ENCODE measurements around the gene PRAF2.

Gene PRAF2

GRCh38 chrX:49106930-49107329 is 33.1 kb upstream of the PRAF2 start:
- H3K27me3 ChIP-seq (ENCODE audit: low read length), result no peaks in the 10 kb centered on the region
- H4K20me1 ChIP-seq (ENCODE audit: low read depth, low read length), result no peaks in the 10 kb centered on the region
- H3F3A ChIP-seq (ENCODE audit: insufficient read depth), result no peaks in the 10 kb centered on the region
- no peaks in the 10 kb centered on the region for H3K9me3 ChIP-seq (ENCODE audit: insufficient read depth, low read length)
- H3K4me2 ChIP-seq (ENCODE audit: low read depth, low read length, poor library complexity, severe bottlenecking), result no peak overlapping the region
- no peaks in the 10 kb centered on the region for H3K79me2 ChIP-seq (ENCODE audit: insufficient read depth, low read length)
- H3K36me3 ChIP-seq (ENCODE audit: low read length), result no peaks in the 10 kb centered on the region
- TF ChIP-seq EZH2phosphoT487 (conservative IDR thresholded peaks at IDR 0.05; ENCODE audit: low read length), result no peak
- TF ChIP-seq, protein P1, sequence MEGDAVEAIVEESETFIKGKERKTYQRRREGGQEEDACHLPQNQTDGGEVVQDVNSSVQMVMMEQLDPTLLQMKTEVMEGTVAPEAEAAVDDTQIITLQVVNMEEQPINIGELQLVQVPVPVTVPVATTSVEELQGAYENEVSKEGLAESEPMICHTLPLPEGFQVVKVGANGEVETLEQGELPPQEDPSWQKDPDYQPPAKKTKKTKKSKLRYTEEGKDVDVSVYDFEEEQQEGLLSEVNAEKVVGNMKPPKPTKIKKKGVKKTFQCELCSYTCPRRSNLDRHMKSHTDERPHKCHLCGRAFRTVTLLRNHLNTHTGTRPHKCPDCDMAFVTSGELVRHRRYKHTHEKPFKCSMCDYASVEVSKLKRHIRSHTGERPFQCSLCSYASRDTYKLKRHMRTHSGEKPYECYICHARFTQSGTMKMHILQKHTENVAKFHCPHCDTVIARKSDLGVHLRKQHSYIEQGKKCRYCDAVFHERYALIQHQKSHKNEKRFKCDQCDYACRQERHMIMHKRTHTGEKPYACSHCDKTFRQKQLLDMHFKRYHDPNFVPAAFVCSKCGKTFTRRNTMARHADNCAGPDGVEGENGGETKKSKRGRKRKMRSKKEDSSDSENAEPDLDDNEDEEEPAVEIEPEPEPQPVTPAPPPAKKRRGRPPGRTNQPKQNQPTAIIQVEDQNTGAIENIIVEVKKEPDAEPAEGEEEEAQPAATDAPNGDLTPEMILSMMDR (IDR thresholded peaks at IDR 0.05; ENCODE audit: insufficient read depth, low read length, poor library complexity, severe bottlenecking), result no peak
- no peak overlapping the region for H2AFZ ChIP-seq (ENCODE audit: low read depth, low read length, severe bottlenecking)
- H3K9me2 ChIP-seq (replicated peaks; ENCODE audit: insufficient read depth, low read length), result no peaks in the 10 kb centered on the region
- H3K9ac ChIP-seq (ENCODE audit: low read length), result no peak overlapping the region
- no peak overlapping the region for H3K27ac ChIP-seq (ENCODE audit: low read depth, low read length)
- no peak overlapping the region for H3K4me3 ChIP-seq (ENCODE audit: insufficient read depth, low read length, poor library complexity, severe bottlenecking)

- no peak overlapping the region for H3K4me3 ChIP-seq (ENCODE audit: insufficient read depth, low read length, poor library complexity, severe bottlenecking)
- no peak for TF ChIP-seq EZH2phosphoT487 (conservative IDR thresholded peaks at IDR 0.05; ENCODE audit: low read length)
- TF ChIP-seq, protein P1 (IDR thresholded peaks at IDR 0.05; ENCODE audit: insufficient read depth, low read length, poor library complexity, severe bottlenecking), result no peak
These were observed 32.5 kb upstream of the PRAF2 start for GRCh38 chrX:49106296-49106695.

GRCh38 chrX:49103637-49104036 is 29.8 kb upstream of the PRAF2 start:
- Histone ChIP-seq H2AFZ (ENCODE audit: low read depth, low read length, severe bottlenecking) (no peak overlapping the region), H3K9me2 (replicated peaks; ENCODE audit: insufficient read depth, low read length) (no peaks in the 10 kb centered on the region), H3K27ac (ENCODE audit: low read depth, low read length) (no peak overlapping the region), H3K4me3 (ENCODE audit: insufficient read depth, low read length, poor library complexity, severe bottlenecking) (no peak overlapping the region), H4K20me1 (ENCODE audit: low read depth, low read length) (no peaks in the 10 kb centered on the region), H3K4me2 (ENCODE audit: low read depth, low read length, poor library complexity, severe bottlenecking) (no peak overlapping the region), H3K9ac (ENCODE audit: low read length) (no peak overlapping the region), H3K27me3 (ENCODE audit: low read length) (no peaks in the 10 kb centered on the region), H3F3A (ENCODE audit: insufficient read depth) (no peaks in the 10 kb centered on the region), H3K36me3 (ENCODE audit: low read length) (no peaks in the 10 kb centered on the region), H3K9me3 (ENCODE audit: insufficient read depth, low read length) (no peaks in the 10 kb centered on the region), H3K79me2 (ENCODE audit: insufficient read depth, low read length) (peaks cover 5% of the 10 kb centered on the region; the same call in 1 of the 2 replicates)
- no peak for TF ChIP-seq EZH2phosphoT487 (conservative IDR thresholded peaks at IDR 0.05; ENCODE audit: low read length)
- TF ChIP-seq, protein P1 (IDR thresholded peaks at IDR 0.05; ENCODE audit: insufficient read depth, low read length, poor library complexity, severe bottlenecking), result no peak

More at GRCh38 chrX:49106296-49106695, 32.5 kb upstream of the PRAF2 start:
- H3K36me3 ChIP-seq (ENCODE audit: low read length), result no peaks in the 10 kb centered on the region
- H4K20me1 ChIP-seq (ENCODE audit: low read depth, low read length), result no peaks in the 10 kb centered on the region
- H2AFZ ChIP-seq (ENCODE audit: low read depth, low read length, severe bottlenecking), result no peak overlapping the region
- no peak overlapping the region for H3K9ac ChIP-seq (ENCODE audit: low read length)
- H3K27me3 ChIP-seq (ENCODE audit: low read length), result no peaks in the 10 kb centered on the region
- no peaks in the 10 kb centered on the region for H3K9me2 ChIP-seq (replicated peaks; ENCODE audit: insufficient read depth, low read length)
- H3K4me2 ChIP-seq (ENCODE audit: low read depth, low read length, poor library complexity, severe bottlenecking), result no peak overlapping the region
- no peaks in the 10 kb centered on the region for H3K9me3 ChIP-seq (ENCODE audit: insufficient read depth, low read length)
- H3K79me2 ChIP-seq (ENCODE audit: insufficient read depth, low read length), result no peaks in the 10 kb centered on the region
- no peak overlapping the region for H3K27ac ChIP-seq (ENCODE audit: low read depth, low read length)
- no peaks in the 10 kb centered on the region for H3F3A ChIP-seq (ENCODE audit: insufficient read depth)
